HepG2 (cell line): Measurements from ENCODE around the gene GATC. TPM values are rescaled to one million over a fixed set of nuclear protein-coding genes. Genes with fewer than 3 reads are reported as not detected.

Experiments
- CENPX ChIP-seq: sonication (generic); formaldehyde crosslinking; IDR thresholded peaks from 2 replicates; pipeline ENCODE4 v1.9.0; 2021; ENCODE audit warnings: mild to moderate bottlenecking, missing genetic modification reagents, moderate library complexity
- CHD4 ChIP-seq: fragments of 200-600 bp; sonication (generic); IDR thresholded peaks from 2 replicates; pipeline ENCODE4 v1.7.0; 2017; ENCODE audit warnings: mild to moderate bottlenecking, low read length, borderline replicate concordance
- GZF1 ChIP-seq: sonication (generic); formaldehyde crosslinking; IDR thresholded peaks from 2 replicates; pipeline ENCODE4 v1.5.1; 2020; ENCODE audit warnings: mild to moderate bottlenecking, missing genetic modification reagents
- HCFC1 ChIP-seq: fragments of 150-350 bp; IDR thresholded peaks from 2 replicates; pipeline ENCODE4 v1.6.1; 2014; ENCODE audit warnings: low read depth, low read length
- KAT2B ChIP-seq: fragments of 150-350 bp; IDR thresholded peaks from 2 replicates; pipeline ENCODE4 v1.6.1; 2014; ENCODE audit warnings: low read depth, low read length, borderline replicate concordance
- KAT8 ChIP-seq: IDR thresholded peaks from 2 replicates; pipeline ENCODE4 v1.6.1; 2016; ENCODE audit warnings: missing genetic modification reagents, missing compliant biosample characterization
- MLX ChIP-seq: IDR thresholded peaks from 2 replicates; pipeline ENCODE4 v1.6.1; 2016
- MYC ChIP-seq: sonication (generic); formaldehyde crosslinking; IDR thresholded peaks from 2 replicates; pipeline ENCODE4 v1.9.0; 2021; ENCODE audit warnings: missing genetic modification reagents, borderline replicate concordance
- NCOR1 ChIP-seq: fragments of 200-600 bp; sonication (generic); IDR thresholded peaks from 2 replicates; pipeline ENCODE4 v1.7.0; 2017; ENCODE audit warnings: antibody characterized with exemption, low read length, borderline replicate concordance
- NPAS2 ChIP-seq: sonication (generic); formaldehyde crosslinking; IDR thresholded peaks from 2 replicates; pipeline ENCODE4 v1.8.0; 2022; ENCODE audit warnings: mild to moderate bottlenecking, missing genetic modification reagents, borderline replicate concordance
- PATZ1 ChIP-seq: sonication (generic); formaldehyde crosslinking; IDR thresholded peaks from 2 replicates; pipeline ENCODE4 v1.4.0; 2020; ENCODE audit warnings: missing genetic modification reagents
- POGZ ChIP-seq: sonication (generic); formaldehyde crosslinking; IDR thresholded peaks from 2 replicates; pipeline ENCODE4 v1.4.0; 2020; ENCODE audit warnings: mild to moderate bottlenecking, missing genetic modification reagents
- RNF2 ChIP-seq: fragments of 450-650 bp; conservative IDR thresholded peaks from 2 replicates; pipeline ENCODE4 v1.6.1; 2016; ENCODE audit warnings: low read depth
- YEATS2 ChIP-seq: sonication (generic); formaldehyde crosslinking; IDR thresholded peaks from 2 replicates; pipeline ENCODE4 v1.4.0; 2020; ENCODE audit warnings: missing genetic modification reagents, borderline replicate concordance
- ZFP1 ChIP-seq: IDR thresholded peaks from 2 replicates; pipeline ENCODE4 v1.6.1; 2016
- ZKSCAN1 ChIP-seq: fragments of 150-350 bp; IDR thresholded peaks from 2 replicates; pipeline ENCODE4 v1.6.1; 2014; ENCODE audit warnings: low read length
- ZMAT3 ChIP-seq: sonication (generic); formaldehyde crosslinking; conservative IDR thresholded peaks from 2 replicates; pipeline ENCODE4 v1.7.0; 2021; ENCODE audit warnings: missing genetic modification reagents
- ZNF407 ChIP-seq: sonication (generic); formaldehyde crosslinking; IDR thresholded peaks from one replicate; pipeline ENCODE4 v1.5.1; 2020; ENCODE audit warnings: mild to moderate bottlenecking, missing genetic modification reagents; ENCODE audit errors: not compliant biosample characterization
- polyA plus RNA-seq, 8 experiments: library from polyadenylated mRNA; depleted of rRNA in 3 of 8; stranded (reverse) in 7 of 8; unstranded in 1 of 8; fragments of >200 nt; fragmentation: Illumina TruSeq in 4 of 8; extraction: Trizol in 4 of 8; gene quantifications; 2 replicates each; pipeline versions ENCODE4 v1.2.1 to v1.2.3, GENCODE V29; 2011 to 2016; ENCODE audit warnings: low read depth in 4 of 8, missing spikeins in 1 of 8, mixed read lengths in 1 of 8; ENCODE audit not compliant: insufficient read depth in 1 of 8
- total RNA-seq, 5 experiments: library from RNA; depleted of rRNA; stranded (reverse); fragments of >200 nt; fragmentation: Illumina TruSeq; extraction: Trizol; gene quantifications; 2 replicates each; pipeline ENCODE4 v1.2.3, GENCODE V29; 2016; ENCODE audit warnings: low read depth in 1 of 5

Gene GATC
- total and polyA plus RNA-seq, 2 of the 13 experiments (the other 11 are each of a cell fraction or from before 2014, with no cell fraction given), result 17.7 to 29.7 TPM

GRCh38 chr12:120445911-120446843, at the start of gene GATC, which contains the start of gene TRIAP1 (continued):
- TF ChIP-seq ZNF407 (CRISPR knock-in tag) (no peak), RNF2 (no peak), NCOR1 (no peak), ZFP1 (CRISPR knock-in tag) (no peak; the same call in 1 of the 2 replicates), YEATS2 (CRISPR knock-in tag) (peak; percentile 98), ZMAT3 (CRISPR knock-in tag) (no peak; the same call in 1 of the 2 replicates), ZKSCAN1 (peak; percentile 77; the same call in 1 of the 2 replicates), KAT2B (no peak), CHD4 (no peak), NPAS2 (CRISPR knock-in tag) (no peak), MLX (CRISPR knock-in tag) (peak; percentile 79), MYC (CRISPR knock-in tag) (peak; percentile 99), CENPX (CRISPR knock-in tag) (no peak), GZF1 (peak; percentile 35; the same call in 1 of the 2 replicates), PATZ1 (CRISPR knock-in tag) (peak; percentile 97), KAT8 (CRISPR knock-in tag) (peak; percentile 99), HCFC1 (peak; percentile 84), POGZ (CRISPR knock-in tag) (peak; percentile 94)
